ENCODE results near the gene TUT4.

TUT4 gene

GRCh38 chr1:52532247-52532646, 20.6 kb downstream of the TUT4 start:
- DNase-seq: no peak

DNA sequence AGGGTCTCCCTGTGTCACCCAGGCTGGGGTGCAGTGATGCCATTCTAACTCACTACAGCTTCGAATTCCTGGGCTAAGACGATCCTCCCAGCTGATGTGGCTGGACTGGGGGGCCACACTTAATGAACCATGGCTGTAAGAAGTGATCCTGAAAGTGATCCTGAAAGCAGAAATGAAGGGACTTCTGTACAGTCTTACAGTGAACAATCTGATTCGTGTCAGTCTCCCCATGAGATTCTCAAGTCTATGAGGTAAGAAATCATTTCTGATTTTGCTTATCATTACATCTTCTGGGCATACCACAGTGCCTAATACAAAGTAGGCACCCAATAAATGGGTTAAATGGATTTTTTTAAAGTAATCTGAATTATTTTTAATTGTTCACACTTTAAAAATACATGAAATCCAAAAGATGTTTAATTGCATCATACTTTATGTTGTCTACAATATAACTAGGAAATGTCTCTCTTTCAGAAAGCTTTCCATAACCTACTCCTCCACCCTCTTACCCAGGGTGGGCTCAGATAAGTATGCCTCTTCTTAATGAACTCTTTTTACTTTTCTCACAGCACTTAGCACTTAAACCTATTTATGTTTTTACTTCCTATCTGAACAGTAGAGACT, 21.5 kb downstream of the TUT4 start:
- DNase-seq: no peak

GRCh38 chr1:52530563-52531144, 22.2 kb downstream of the TUT4 start:
- DNase-seq: no peak

DNA sequence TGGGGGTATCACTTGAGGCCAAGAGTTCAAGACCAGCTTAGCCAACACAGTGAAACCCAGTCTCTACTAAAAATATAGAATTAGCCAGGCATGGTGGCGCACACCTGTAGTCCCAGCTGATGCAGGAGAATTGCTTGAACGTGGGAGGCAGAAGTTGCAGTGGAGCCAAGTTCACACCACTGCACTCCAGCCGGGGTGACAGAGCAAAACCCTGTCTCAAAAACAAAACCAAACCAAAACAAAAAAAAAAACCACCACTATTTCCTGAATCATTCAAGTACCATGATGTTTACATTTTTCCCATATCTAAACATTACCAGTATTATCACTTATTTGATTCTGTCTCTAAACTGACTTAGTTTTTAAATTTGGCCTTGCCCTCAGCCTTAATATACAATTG, 29.5 kb downstream of the TUT4 start:
- no peak for DNase-seq

- no peak for DNase-seq
Observed at GRCh38 chr1:52520148-52520547, 32.7 kb downstream of the TUT4 start.

GRCh38 chr1:52518962-52519361, 33.9 kb downstream of the TUT4 start:
- no peak for DNase-seq

- no peak for DNase-seq
Observed at GRCh38 chr1:52511851-52512615, 40.9 kb downstream of the TUT4 start.

GRCh38 chr1:52511439-52511838, 41.5 kb downstream of the TUT4 start:
- DNase-seq: no peak

GRCh38 chr1:52506920-52507546, 45.9 kb downstream of the TUT4 start:
- no peak for DNase-seq

DNA sequence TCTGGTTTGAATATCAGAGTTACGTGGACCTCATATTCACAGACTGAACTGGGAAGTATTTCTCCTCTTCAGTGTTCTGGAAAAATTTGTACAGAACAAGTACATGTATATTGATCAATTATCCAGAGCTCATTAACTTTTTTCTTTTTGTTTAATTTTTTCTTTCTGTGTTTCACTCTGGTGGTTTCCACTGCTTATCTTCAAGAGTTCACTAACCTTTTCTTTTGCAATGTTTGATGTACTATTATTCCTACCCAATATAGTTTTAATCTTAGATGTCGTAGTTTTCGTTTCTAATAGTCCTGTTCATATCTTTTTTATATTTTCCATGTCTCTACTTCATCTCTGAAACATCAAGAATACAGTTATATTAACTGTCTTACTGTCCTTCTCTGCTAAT, 46.5 kb downstream of the TUT4 start:
- DNase-seq: no peak

DNA sequence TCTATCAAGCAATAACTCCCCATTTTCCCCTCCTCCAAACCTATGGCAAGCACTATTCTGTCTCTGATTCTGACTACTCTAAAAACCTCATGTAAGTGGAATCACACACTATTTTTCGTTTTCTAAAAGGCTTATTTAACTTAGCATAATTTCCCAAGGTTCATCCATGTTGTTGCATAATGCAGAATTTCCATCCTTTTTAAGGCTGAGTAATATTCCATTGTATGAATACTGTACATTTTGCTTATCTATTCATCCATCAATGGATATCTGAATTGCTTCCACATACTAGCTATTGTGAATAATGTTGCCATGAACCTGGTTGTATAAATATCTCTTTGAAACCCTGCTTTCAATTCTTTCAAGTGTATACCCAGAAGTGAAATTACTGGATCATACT, 48.2 kb downstream of the TUT4 start:
- DNase-seq: no peak

DNA sequence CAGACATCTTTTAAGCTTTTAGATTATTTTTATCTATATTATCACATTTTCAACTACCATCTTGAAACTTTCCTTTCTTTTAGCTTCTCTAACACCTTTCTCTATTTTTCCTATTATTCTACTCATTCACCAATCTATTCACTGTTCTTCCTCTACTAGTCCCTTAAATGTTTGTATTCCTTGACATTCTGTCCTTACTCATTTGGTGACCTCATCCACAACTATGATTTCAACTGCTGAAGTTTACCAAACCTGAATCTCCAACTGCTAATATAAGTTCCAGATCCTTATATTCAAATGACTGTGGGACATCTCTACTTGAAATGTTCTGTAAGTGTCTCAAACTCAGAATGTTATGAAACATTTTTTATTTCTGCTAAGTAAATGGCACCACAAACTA, 49.2 kb downstream of the TUT4 start:
- DNase-seq: no peak

- no peak for DNase-seq
Observed at GRCh38 chr1:52502789-52503188, 50.1 kb downstream of the TUT4 start.

DNA sequence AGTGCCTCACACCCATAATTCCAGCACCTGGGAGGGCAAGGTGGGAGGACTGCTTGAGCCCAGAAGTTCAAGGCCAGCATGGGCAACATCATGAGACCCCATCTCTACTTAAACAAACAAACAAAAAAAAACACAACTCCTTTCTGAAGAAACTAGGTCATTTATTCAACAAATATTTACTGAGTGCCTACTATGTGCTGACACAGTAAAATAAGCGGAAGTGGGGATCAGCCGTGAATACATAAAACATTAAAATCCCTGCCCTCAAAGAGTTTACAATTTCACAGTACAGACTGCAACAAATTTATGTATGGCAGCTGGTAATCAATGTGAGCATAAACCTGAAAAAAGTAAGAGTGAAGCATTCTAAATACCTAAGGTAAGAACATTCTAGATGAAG, 65.3 kb downstream of the TUT4 start:
- no peak for DNase-seq

GRCh38 chr1:52482326-52483004, 70.4 kb downstream of the TUT4 start:
- DNase-seq: no peak

DNA sequence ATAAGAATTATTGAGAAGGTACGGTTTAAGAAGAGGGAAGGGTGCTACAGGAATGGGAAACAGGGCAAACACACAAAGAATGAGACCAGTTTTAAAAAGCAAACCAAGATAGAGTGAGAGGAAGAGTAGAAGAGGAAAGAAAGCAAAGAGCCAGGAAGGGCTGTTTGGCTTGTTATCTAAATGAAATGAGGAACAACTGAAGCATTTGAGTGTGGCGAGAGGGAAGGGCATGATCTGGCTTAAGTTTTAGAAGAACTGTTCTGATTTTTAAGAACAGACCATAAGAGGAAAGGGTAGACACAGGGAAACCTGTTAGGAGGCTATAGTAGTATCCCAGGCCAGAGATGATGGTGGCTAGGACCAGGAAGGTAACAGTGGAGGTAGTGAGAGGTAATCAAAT, 73.8 kb downstream of the TUT4 start:
- no peak for DNase-seq

- no peak for DNase-seq
Observed at GRCh38 chr1:52477876-52478275, 75.0 kb downstream of the TUT4 start.

- DNase-seq: no peak
Observed at GRCh38 chr1:52476943-52477342, 75.9 kb downstream of the TUT4 start.

DNA sequence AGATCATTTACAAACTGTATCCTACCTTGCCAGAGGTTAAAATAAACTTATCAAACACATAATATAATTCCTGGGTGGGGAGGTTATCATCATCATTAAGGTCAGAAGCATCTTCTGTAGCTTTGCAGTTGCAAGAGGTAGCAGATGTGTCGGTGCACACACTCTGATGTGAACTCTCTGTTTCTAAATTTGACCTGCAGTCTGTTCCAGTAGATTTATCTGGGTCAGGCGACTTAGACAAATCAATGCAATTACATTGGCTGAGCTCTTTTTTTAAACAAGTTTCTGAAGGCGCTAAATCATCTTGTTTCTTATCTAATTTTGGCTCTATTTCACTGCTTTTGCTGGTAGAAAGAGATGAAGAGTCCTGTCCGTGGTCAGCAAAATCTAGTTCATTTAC, 78.1 kb downstream of the TUT4 start:
- DNase-seq: no peak

DNA sequence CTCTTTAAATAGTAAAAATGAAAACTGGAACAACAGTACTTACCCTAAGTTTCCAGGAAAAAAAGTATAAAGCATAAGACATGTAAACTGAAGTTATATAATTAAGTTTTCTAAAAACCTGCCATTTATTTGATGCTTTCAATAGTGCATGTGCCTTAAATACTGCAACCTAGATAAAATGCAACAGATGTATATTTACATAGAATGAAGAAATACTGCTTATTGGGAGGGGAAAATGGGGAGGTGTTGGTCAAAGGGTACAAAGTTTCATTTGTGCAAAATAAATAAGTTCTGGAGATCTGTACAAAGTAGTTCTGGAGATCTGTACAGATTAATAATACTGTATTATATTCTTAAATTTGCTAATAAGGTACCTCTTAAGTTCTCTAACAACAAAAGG, 79.9 kb downstream of the TUT4 start:
- DNase-seq: no peak

DNA sequence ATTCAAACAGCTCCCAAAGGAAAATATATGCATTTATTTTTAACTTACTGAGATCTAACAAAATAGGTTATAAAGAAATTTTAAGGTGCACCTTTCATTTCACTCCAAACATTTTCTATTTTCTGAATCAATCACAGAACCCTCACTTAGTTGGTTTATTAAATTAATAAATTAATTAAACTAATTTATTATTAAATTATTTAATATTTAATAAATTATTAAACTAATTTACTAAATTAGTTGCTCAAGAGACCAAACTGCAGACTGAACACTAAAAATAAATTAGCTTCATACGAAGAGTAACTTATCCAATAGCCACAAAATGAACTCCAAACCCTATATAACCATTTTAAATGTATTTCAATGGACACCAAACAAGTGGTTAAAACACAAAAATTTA, 80.5 kb downstream of the TUT4 start:
- no peak for DNase-seq

- no peak for DNase-seq
Observed at GRCh38 chr1:52469108-52469507, 83.8 kb downstream of the TUT4 start.

DNA sequence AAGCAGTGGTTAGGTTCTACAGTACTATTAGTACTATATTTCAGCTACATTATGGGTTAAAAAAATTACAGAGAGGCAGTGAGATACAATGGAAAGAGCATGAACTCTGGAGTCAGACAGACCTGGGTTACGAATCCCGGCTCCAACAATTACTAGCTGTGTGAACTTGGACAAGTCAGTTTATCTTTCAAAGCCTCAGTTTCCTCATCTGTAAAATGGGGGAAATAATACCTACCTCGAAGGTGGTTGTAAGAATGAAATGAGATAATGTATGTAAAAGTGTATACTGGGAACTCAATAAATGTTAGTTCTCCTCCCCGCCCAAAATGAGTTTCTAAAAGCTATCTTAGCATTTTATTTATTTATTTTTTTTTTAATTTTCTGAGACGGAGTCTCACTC, 89.0 kb downstream of the TUT4 start:
- no peak for DNase-seq

- no peak for DNase-seq
Observed at GRCh38 chr1:52461821-52462220, 91.1 kb downstream of the TUT4 start.
